DND-41 (cell line): ENCODE data around the gene MELK.

Experiments used
- ATAC-seq: fragments of 200-7000 bp; cut with Tn5 transposase; 3 replicates; pipeline ENCODE4 v1.9.1; 2021; ENCODE audit warnings: low read depth; ENCODE audit not compliant: insufficient read depth
- DNase-seq: peaks from one replicate; pipeline ENCODE4 v3.0.0-alpha.2; 2020
- H2AFZ ChIP-seq: 2 replicates; pipeline ENCODE4 v1.6.0; 2012; ENCODE audit warnings: low read depth, low read length
- H3K27ac ChIP-seq: 2 replicates; pipeline ENCODE4 v1.5.1; 2012; ENCODE audit warnings: low read length, inconsistent platforms
- H3K27me3 ChIP-seq: fragments of 200-600 bp; sonication (generic); 2 replicates; pipeline ENCODE4 v1.6.0; 2012; ENCODE audit warnings: low read length, mild to moderate bottlenecking, inconsistent platforms; ENCODE audit not compliant: insufficient read depth, poor library complexity
- H3K36me3 ChIP-seq: 2 replicates; pipeline ENCODE4 v1.5.1; 2012; ENCODE audit warnings: low read length, inconsistent platforms; ENCODE audit not compliant: insufficient read depth
- H3K4me1 ChIP-seq: 2 replicates; pipeline ENCODE4 v1.5.1; 2012; ENCODE audit warnings: mild to moderate bottlenecking, low read length; ENCODE audit not compliant: insufficient read depth
- H3K4me2 ChIP-seq: 2 replicates; pipeline ENCODE4 v1.6.0; 2012; ENCODE audit warnings: mild to moderate bottlenecking, moderate library complexity, low read length, inconsistent platforms; ENCODE audit not compliant: insufficient read depth
- H3K4me3 ChIP-seq, 2 experiments: fragments of 200-600 bp in 1 of 2; shearing (Covaris generic) in 1 of 2; 2 replicates each; pipeline ENCODE4 v1.5.1; 2012 to 2016; ENCODE audit warnings: inconsistent platforms in 2 of 2, low read length in 2 of 2, mild to moderate bottlenecking in 2 of 2, low read depth in 1 of 2, moderate library complexity in 1 of 2
- H3K79me2 ChIP-seq: 2 replicates; pipeline ENCODE4 v1.6.0; 2012; ENCODE audit warnings: low read length, inconsistent platforms; ENCODE audit not compliant: insufficient read depth
- H3K9ac ChIP-seq: 2 replicates; pipeline ENCODE4 v1.6.0; 2012; ENCODE audit warnings: low read depth, mild to moderate bottlenecking, inconsistent platforms, low read length, moderate library complexity
- H3K9me3 ChIP-seq: 2 replicates; pipeline ENCODE4 v1.5.1; 2012; ENCODE audit warnings: low read length, moderate library complexity, mild to moderate bottlenecking, inconsistent platforms; ENCODE audit not compliant: insufficient read depth, severe bottlenecking
- H4K20me1 ChIP-seq: 2 replicates; pipeline ENCODE4 v1.6.0; 2012; ENCODE audit warnings: low read length; ENCODE audit not compliant: insufficient read depth
- CTCF ChIP-seq: IDR thresholded peaks from 2 replicates; pipeline ENCODE4 v1.5.1; 2012; ENCODE audit warnings: borderline replicate concordance, low read length, moderate library complexity, mild to moderate bottlenecking; ENCODE audit not compliant: poor library complexity, severe bottlenecking; ENCODE audit errors: extremely low read depth
- EZH2 ChIP-seq: IDR thresholded peaks from 3 replicates; pipeline ENCODE4 v1.6.1; 2012; ENCODE audit warnings: borderline replicate concordance, low read depth, mild to moderate bottlenecking, moderate library complexity, low read length, inconsistent platforms; ENCODE audit not compliant: severe bottlenecking

MELK gene

GRCh38 chr9:36679710-36680109 lies 107.0 kb downstream of the MELK start:
- H3K4me3 ChIP-seq: no peak overlapping the region
- no peak for TF ChIP-seq CTCF
- no peak for TF ChIP-seq EZH2
- H3K9ac ChIP-seq: no peak overlapping the region
- no peak for DNase-seq
- H4K20me1 ChIP-seq: no peaks in the 10 kb centered on the region
- no peaks in the 10 kb centered on the region for H3K27me3 ChIP-seq
- H3K36me3 ChIP-seq: peaks cover 48% of the 10 kb centered on the region
- no peaks in the 10 kb centered on the region for H3K79me2 ChIP-seq
- H3K27ac ChIP-seq: no peak overlapping the region
- H3K9me3 ChIP-seq: no peaks in the 10 kb centered on the region
- H3K4me1 ChIP-seq: no peaks in the 10 kb centered on the region
- no peak for ATAC-seq
- no peak overlapping the region for H3K4me2 ChIP-seq
- no peak overlapping the region for H2AFZ ChIP-seq

DNA sequence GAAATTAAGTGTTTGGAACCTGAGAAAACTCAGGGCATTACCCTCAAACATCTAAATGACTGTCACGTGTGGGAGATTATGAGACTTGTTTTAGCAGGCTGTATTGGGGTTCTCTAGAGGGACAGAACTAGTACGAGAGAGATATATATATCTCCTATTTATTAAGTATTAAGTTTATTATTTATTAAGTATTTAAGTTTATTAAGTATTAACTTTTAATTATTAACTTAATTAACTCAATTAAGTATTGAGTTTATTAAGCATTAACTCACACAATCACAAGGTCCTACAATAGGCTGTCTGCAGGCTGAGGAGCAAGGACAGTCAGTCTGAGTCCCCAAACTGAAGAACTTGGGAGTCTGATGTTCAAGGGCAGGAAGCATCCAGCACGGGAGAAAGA lies 113.8 kb downstream of the MELK start:
- no peak overlapping the region for H3K27ac ChIP-seq
- no peaks in the 10 kb centered on the region for H3K9me3 ChIP-seq
- H2AFZ ChIP-seq: no peak overlapping the region
- no peak overlapping the region for H3K9ac ChIP-seq
- ATAC-seq (no peak), DNase-seq (no peak)
- no peaks in the 10 kb centered on the region for H3K27me3 ChIP-seq
- no peaks in the 10 kb centered on the region for H3K4me1 ChIP-seq
- H3K36me3 ChIP-seq: no peaks in the 10 kb centered on the region; the same call in 1 of the 2 replicates
- no peaks in the 10 kb centered on the region for H3K79me2 ChIP-seq
- no peaks in the 10 kb centered on the region for H4K20me1 ChIP-seq
- no peak overlapping the region for H3K4me3 ChIP-seq
- TF ChIP-seq EZH2 (no peak), CTCF (no peak)
- no peak overlapping the region for H3K4me2 ChIP-seq

DNA sequence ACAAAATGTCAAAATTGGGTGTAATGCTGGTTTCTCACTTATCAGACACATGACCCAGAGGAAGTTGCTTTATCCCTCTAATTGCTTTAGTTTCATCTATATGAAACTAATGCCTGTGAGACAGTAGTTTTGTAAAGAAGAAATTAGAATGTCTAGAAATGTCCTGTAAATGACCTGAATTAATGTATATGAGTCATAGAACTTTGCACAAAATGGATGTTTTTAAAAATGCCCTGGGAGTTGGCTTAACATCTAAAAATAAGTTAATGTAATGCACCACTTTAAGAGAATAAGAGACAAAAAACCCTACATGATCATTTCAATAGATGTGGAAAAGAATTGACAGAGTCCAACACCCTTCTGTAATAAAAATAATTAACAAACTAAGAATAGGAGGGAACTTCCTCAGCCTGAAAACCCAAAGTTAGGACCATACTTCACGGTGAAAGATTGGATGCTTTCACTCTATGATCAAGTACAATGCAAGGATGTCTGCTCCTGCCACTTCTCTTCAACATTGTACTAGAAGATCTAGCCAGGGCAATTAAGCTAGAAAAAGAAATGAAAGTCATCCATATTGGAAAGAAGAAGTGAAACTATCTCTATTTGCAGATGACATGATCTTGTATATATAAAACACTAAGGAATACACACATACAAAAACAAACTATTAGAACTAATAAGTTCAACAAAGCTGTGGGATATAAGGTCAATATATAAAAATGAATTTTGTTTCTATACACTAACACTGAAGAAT lies 117.9 kb downstream of the MELK start:
- TF ChIP-seq CTCF: no peak
- TF ChIP-seq EZH2: no peak
- no peaks in the 10 kb centered on the region for H3K36me3 ChIP-seq
- H3K27ac ChIP-seq: no peak overlapping the region
- no peak for DNase-seq
- no peaks in the 10 kb centered on the region for H3K9me3 ChIP-seq
- no peak for ATAC-seq
- no peak overlapping the region for H3K4me2 ChIP-seq
- no peak overlapping the region for H3K4me3 ChIP-seq
- no peaks in the 10 kb centered on the region for H3K4me1 ChIP-seq
- H3K27me3 ChIP-seq: no peaks in the 10 kb centered on the region
- H3K9ac ChIP-seq: no peak overlapping the region
- no peaks in the 10 kb centered on the region for H4K20me1 ChIP-seq
- H3K79me2 ChIP-seq: no peaks in the 10 kb centered on the region
- no peak overlapping the region for H2AFZ ChIP-seq
